ENCODE data around the gene KLK8.

Gene KLK8

DNA sequence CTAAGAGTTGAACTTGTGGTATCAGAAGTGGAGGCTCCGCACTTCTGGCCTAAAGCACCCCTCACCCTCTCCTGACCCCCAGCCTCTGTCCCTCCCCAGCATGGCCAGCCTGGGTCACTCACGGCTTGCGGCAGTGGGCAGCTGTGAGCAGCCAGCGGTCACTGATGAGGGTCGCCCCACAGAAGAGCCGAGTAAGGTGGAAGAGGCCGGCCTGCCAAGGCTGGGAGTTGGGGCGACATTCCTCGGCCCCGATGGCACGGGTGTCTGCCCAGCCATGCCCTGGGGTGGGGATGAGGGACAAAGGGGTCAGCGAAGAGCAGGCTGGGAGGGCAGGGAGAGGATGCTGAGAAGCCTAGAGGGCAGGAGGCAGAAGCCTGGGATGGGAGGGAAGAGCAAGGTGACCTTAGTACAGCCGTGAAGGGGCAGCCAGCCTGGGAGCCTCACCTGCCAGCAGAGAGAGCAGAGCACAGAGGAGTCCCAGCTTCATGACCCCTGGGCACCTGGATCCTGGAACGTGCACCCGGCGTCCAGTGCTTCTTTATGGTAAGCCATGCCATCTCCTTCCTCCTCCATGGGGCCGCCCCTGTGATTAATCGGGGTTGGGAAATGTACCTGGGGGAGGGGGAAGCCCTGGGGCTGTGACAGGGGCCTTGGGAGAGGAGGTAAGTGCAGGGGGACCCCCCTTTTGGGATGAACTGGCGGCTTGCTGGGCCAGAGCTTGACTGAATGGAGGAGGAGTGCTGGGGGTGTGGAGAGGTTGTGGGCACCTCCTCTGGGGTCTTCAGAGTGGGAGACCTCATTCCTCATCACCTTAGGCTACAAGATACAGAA lies 7.9 kb upstream of the KLK8 start:
- no peaks in the 10 kb centered on the region for H3K9me3 ChIP-seq (ENCODE audit: control extremely low read depth in 1 of 5, control insufficient read depth in 4 of 5, insufficient read depth in 2 of 5, low read depth in 1 of 5, low read length in 4 of 5)
- no peak overlapping the region for H3K27ac ChIP-seq (ENCODE audit: insufficient read depth in 1 of 2, low read depth in 1 of 2, low read length in 2 of 2, poor library complexity in 1 of 2, severe bottlenecking in 2 of 2)
- H3K4me3 ChIP-seq (ENCODE audit: control insufficient read depth in 1 of 7, extremely low read depth in 1 of 7, insufficient read depth in 4 of 7, low read depth in 2 of 7, low read length in 6 of 7): no peak overlapping the region
- H3K27me3 ChIP-seq (replicated peaks in 2 of 5; ENCODE audit: control insufficient read depth in 4 of 5, insufficient read depth in 5 of 5, low read length in 4 of 5): peaks cover 0 to 63% (median 14%) of the 10 kb centered on the region in 5 experiments
- H3K36me3 ChIP-seq (ENCODE audit: control insufficient read depth in 4 of 4, insufficient read depth in 4 of 4, low read length in 3 of 4): no peaks in the 10 kb centered on the region
- DNase-seq: no peak
- POLR2A ChIA-PET: no interaction called here
- CTCF ChIA-PET: no interaction called here
- H3K4me1 ChIP-seq (ENCODE audit: control extremely low read depth in 1 of 4, control insufficient read depth in 4 of 4, insufficient read depth in 4 of 4, low read length in 3 of 4): no peaks in the 10 kb centered on the region
- WGBS (ENCODE audit: insufficient coverage): 86% methylated on average over 16 of the region's 19 CpGs

DNA sequence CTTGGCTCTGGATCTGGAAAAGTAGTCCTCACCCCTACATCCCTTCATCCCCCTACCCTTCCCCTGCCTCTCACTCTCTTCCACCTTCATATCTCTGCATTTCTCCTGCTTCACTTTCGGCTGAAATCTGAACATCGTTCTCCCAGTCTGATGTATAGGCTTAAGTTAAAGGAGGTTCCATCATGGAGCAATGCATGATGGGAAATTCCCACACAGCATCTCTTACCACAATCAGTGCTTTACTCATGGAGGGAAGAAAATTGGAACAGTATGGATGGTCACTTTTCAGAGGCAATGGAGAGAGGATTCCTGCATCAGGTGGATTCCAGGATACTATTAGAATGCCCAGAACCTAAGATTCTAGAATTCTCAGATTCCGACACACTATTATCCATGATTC lies 6.1 kb upstream of the KLK8 start:
- H3K4me1 ChIP-seq (ENCODE audit: control extremely low read depth in 1 of 4, control insufficient read depth in 4 of 4, insufficient read depth in 4 of 4, low read length in 3 of 4): no peaks in the 10 kb centered on the region
- no peaks in the 10 kb centered on the region for H3K9me3 ChIP-seq (ENCODE audit: control extremely low read depth in 1 of 5, control insufficient read depth in 4 of 5, insufficient read depth in 2 of 5, low read depth in 1 of 5, low read length in 4 of 5)
- H3K4me3 ChIP-seq (ENCODE audit: control insufficient read depth in 1 of 7, extremely low read depth in 1 of 7, insufficient read depth in 4 of 7, low read depth in 2 of 7, low read length in 6 of 7): no peak overlapping the region
- H3K27me3 ChIP-seq (replicated peaks in 2 of 5; ENCODE audit: control insufficient read depth in 4 of 5, insufficient read depth in 5 of 5, low read length in 4 of 5): peaks cover 0 to 69% (median 11%) of the 10 kb centered on the region in 5 experiments
- WGBS (ENCODE audit: insufficient coverage): 80% methylated on average over 1 of the region's 3 CpGs
- ChIA-PET POLR2A (no interaction called here), CTCF (no interaction called here)
- no peak for DNase-seq
- no peaks in the 10 kb centered on the region for H3K36me3 ChIP-seq (ENCODE audit: control insufficient read depth in 4 of 4, insufficient read depth in 4 of 4, low read length in 3 of 4)
- H3K27ac ChIP-seq (ENCODE audit: insufficient read depth in 1 of 2, low read depth in 1 of 2, low read length in 2 of 2, poor library complexity in 1 of 2, severe bottlenecking in 2 of 2): no peak overlapping the region

DNA sequence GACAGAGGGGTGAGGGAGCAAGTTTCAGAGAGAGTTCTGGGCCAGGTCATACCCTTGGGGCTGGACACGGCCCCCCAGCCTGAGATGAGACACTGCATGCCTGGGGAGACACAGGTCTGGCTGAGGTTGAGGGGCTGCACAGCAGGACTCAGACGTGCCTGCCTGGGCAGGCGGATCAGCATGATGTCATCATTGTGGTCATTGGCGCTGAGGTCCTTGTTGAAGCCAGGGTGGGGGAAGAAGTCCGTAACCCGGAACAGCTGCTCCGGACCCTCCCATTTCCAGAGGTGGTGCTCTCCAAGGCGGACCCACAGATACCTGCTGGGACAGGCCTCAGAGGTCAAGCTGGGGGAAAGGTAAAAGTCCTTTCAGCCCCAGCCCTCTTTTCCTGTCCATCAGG lies 5.0 kb upstream of the KLK8 start:
- ChIA-PET CTCF (no interaction called here), POLR2A (no interaction called here)
- H3K4me1 ChIP-seq (ENCODE audit: control extremely low read depth in 1 of 4, control insufficient read depth in 4 of 4, insufficient read depth in 4 of 4, low read length in 3 of 4): no peaks in the 10 kb centered on the region
- DNase-seq: no peak
- 64% methylated on average over 8 of the region's 8 CpGs for WGBS (ENCODE audit: insufficient coverage)
- peaks cover 0 to 79% (median 14%) of the 10 kb centered on the region in 5 experiments for H3K27me3 ChIP-seq (replicated peaks in 2 of 5; ENCODE audit: control insufficient read depth in 4 of 5, insufficient read depth in 5 of 5, low read length in 4 of 5)
- H3K27ac ChIP-seq (ENCODE audit: insufficient read depth in 1 of 2, low read depth in 1 of 2, low read length in 2 of 2, poor library complexity in 1 of 2, severe bottlenecking in 2 of 2): no peak overlapping the region
- H3K4me3 ChIP-seq (ENCODE audit: control insufficient read depth in 1 of 7, extremely low read depth in 1 of 7, insufficient read depth in 4 of 7, low read depth in 2 of 7, low read length in 6 of 7): no peak overlapping the region
- no peaks in the 10 kb centered on the region for H3K9me3 ChIP-seq (ENCODE audit: control extremely low read depth in 1 of 5, control insufficient read depth in 4 of 5, insufficient read depth in 2 of 5, low read depth in 1 of 5, low read length in 4 of 5)
- no peaks in the 10 kb centered on the region for H3K36me3 ChIP-seq (ENCODE audit: control insufficient read depth in 4 of 4, insufficient read depth in 4 of 4, low read length in 3 of 4)

- CTCF ChIA-PET: no interaction called here
- no peaks in the 10 kb centered on the region for H3K9me3 ChIP-seq (ENCODE audit: control extremely low read depth in 1 of 5, control insufficient read depth in 4 of 5, insufficient read depth in 2 of 5, low read depth in 1 of 5, low read length in 4 of 5)
- H3K4me3 ChIP-seq (ENCODE audit: control insufficient read depth in 1 of 7, extremely low read depth in 1 of 7, insufficient read depth in 4 of 7, low read depth in 2 of 7, low read length in 6 of 7): no peak overlapping the region
- H3K4me1 ChIP-seq (ENCODE audit: control extremely low read depth in 1 of 4, control insufficient read depth in 4 of 4, insufficient read depth in 4 of 4, low read length in 3 of 4): no peaks in the 10 kb centered on the region
- H3K27me3 ChIP-seq (replicated peaks in 2 of 5; ENCODE audit: control insufficient read depth in 4 of 5, insufficient read depth in 5 of 5, low read length in 4 of 5): peaks cover 0 to 79% (median 14%) of the 10 kb centered on the region in 5 experiments
- H3K27ac ChIP-seq (ENCODE audit: insufficient read depth in 1 of 2, low read depth in 1 of 2, low read length in 2 of 2, poor library complexity in 1 of 2, severe bottlenecking in 2 of 2): no peak overlapping the region
- 86% methylated on average over 1 of the region's 1 CpG for WGBS (ENCODE audit: insufficient coverage)
- POLR2A ChIA-PET: no interaction called here
- no peak for DNase-seq
- no peaks in the 10 kb centered on the region for H3K36me3 ChIP-seq (ENCODE audit: control insufficient read depth in 4 of 4, insufficient read depth in 4 of 4, low read length in 3 of 4)
These were observed 3.8 kb upstream of the KLK8 start for GRCh38 chr19:51005248-51005647.

GRCh38 chr19:51003316-51003715 lies 1.9 kb upstream of the KLK8 start:
- DNase-seq: no peak
- Histone ChIP-seq H3K36me3 (ENCODE audit: control insufficient read depth in 4 of 4, insufficient read depth in 4 of 4, low read length in 3 of 4) (no peaks in the 10 kb centered on the region), H3K4me3 (ENCODE audit: control insufficient read depth in 1 of 7, extremely low read depth in 1 of 7, insufficient read depth in 4 of 7, low read depth in 2 of 7, low read length in 6 of 7) (no peak overlapping the region), H3K4me1 (ENCODE audit: control extremely low read depth in 1 of 4, control insufficient read depth in 4 of 4, insufficient read depth in 4 of 4, low read length in 3 of 4) (no peaks in the 10 kb centered on the region), H3K27me3 (replicated peaks in 2 of 5; ENCODE audit: control insufficient read depth in 4 of 5, insufficient read depth in 5 of 5, low read length in 4 of 5) (peaks cover 5 to 80% (median 16%) of the 10 kb centered on the region in 5 experiments), H3K27ac (ENCODE audit: insufficient read depth in 1 of 2, low read depth in 1 of 2, low read length in 2 of 2, poor library complexity in 1 of 2, severe bottlenecking in 2 of 2) (no peak overlapping the region), H3K9me3 (ENCODE audit: control extremely low read depth in 1 of 5, control insufficient read depth in 4 of 5, insufficient read depth in 2 of 5, low read depth in 1 of 5, low read length in 4 of 5) (no peaks in the 10 kb centered on the region)
- ChIA-PET CTCF (no interaction called here), POLR2A (no interaction called here)
- 63% methylated on average over 6 of the region's 7 CpGs for WGBS (ENCODE audit: insufficient coverage)

DNA sequence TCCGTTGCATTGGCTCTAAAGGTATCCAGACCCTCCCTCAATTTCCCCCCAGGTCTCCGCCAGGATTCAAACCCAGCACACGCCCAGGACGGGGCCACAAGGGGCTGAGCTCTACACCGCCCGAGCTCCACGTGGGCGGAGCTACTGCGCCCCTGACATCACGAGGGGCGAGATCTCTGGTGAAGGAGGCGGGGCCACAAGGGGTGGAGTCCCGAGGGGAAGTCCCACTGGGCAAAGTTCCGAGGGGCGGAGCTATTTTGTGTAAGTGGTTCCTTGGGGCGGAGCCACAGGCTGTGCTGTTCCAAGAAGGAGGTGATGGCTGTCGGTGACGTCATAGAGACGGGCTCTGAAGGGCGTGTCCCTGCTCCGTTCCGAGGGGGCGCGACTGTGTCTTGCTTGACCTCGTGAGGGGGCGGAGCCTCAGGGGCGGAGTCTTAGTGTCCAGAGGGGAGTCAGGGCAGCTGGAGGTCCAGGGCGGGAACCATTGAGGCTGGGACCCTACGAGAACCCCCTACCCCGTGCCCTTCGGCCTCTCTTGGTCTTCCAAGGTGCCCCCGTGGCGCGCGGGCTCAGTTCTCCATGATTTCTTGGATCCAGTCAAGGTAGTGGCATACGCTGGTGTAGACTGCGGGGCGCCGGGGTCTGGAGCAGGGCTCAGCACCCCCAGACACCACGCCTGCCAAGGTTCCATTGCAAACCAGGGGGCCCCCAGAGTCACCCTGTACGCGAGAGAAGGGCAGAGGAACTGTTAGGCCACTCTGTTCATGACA lies 1.3 kb upstream of the KLK8 start:
- no peaks in the 10 kb centered on the region for H3K36me3 ChIP-seq (ENCODE audit: control insufficient read depth in 4 of 4, insufficient read depth in 4 of 4, low read length in 3 of 4)
- H3K4me3 ChIP-seq (ENCODE audit: control insufficient read depth in 1 of 7, extremely low read depth in 1 of 7, insufficient read depth in 4 of 7, low read depth in 2 of 7, low read length in 6 of 7): no peak overlapping the region
- H3K27me3 ChIP-seq (replicated peaks in 2 of 5; ENCODE audit: control insufficient read depth in 4 of 5, insufficient read depth in 5 of 5, low read length in 4 of 5): peaks cover 5 to 85% (median 19%) of the 10 kb centered on the region in 5 experiments
- POLR2A ChIA-PET: no interaction called here
- CTCF ChIA-PET: no interaction called here
- H3K9me3 ChIP-seq (ENCODE audit: control extremely low read depth in 1 of 5, control insufficient read depth in 4 of 5, insufficient read depth in 2 of 5, low read depth in 1 of 5, low read length in 4 of 5): no peaks in the 10 kb centered on the region
- peak; percentile 27 to 44 (median 40) for DNase-seq
- 73% methylated on average over 41 of the region's 42 CpGs for WGBS (ENCODE audit: insufficient coverage)
- no peaks in the 10 kb centered on the region for H3K4me1 ChIP-seq (ENCODE audit: control extremely low read depth in 1 of 4, control insufficient read depth in 4 of 4, insufficient read depth in 4 of 4, low read length in 3 of 4)
- H3K27ac ChIP-seq (ENCODE audit: insufficient read depth in 1 of 2, low read depth in 1 of 2, low read length in 2 of 2, poor library complexity in 1 of 2, severe bottlenecking in 2 of 2): no peak overlapping the region

DNA sequence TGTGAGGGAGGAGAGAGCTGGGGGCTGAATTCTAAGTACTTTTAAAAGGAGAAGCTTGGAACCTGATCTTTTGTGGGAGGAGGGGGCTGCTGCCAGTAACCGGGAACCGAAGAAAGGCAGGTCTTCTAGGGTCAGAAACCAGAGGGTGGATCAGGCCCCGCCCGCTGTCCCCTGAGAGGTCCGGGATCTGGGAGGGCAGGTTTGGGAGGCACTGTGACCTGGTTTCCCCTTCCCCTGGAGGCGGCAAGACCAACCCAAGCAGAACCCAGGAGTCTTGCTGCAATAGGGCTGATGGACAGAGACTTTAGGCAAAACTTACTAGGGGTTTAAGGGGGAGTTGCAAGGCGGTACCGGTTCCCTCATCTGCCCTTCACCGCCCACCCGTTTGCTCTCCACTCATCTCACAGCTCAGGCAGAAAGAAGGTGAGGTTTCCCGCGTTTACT lies 707 bp upstream of the KLK8 start:
- Histone ChIP-seq H3K27ac (ENCODE audit: insufficient read depth in 1 of 2, low read depth in 1 of 2, low read length in 2 of 2, poor library complexity in 1 of 2, severe bottlenecking in 2 of 2) (no peak overlapping the region), H3K4me3 (ENCODE audit: control insufficient read depth in 1 of 7, extremely low read depth in 1 of 7, insufficient read depth in 4 of 7, low read depth in 2 of 7, low read length in 6 of 7) (no peak overlapping the region), H3K36me3 (ENCODE audit: control insufficient read depth in 4 of 4, insufficient read depth in 4 of 4, low read length in 3 of 4) (no peaks in the 10 kb centered on the region), H3K27me3 (replicated peaks in 2 of 5; ENCODE audit: control insufficient read depth in 4 of 5, insufficient read depth in 5 of 5, low read length in 4 of 5) (peaks cover 5 to 86% (median 21%) of the 10 kb centered on the region in 5 experiments), H3K9me3 (ENCODE audit: control extremely low read depth in 1 of 5, control insufficient read depth in 4 of 5, insufficient read depth in 2 of 5, low read depth in 1 of 5, low read length in 4 of 5) (no peaks in the 10 kb centered on the region), H3K4me1 (ENCODE audit: control extremely low read depth in 1 of 4, control insufficient read depth in 4 of 4, insufficient read depth in 4 of 4, low read length in 3 of 4) (no peaks in the 10 kb centered on the region)
- DNase-seq: no peak
- WGBS (ENCODE audit: insufficient coverage): 54% methylated on average over 11 of the region's 12 CpGs
- CTCF ChIA-PET: no interaction called here
- POLR2A ChIA-PET: no interaction called here
